Upper lobe of left lung (tissue), 6 donors: Measurements from ENCODE around the gene CMSS1. TPM values are rescaled to one million over a fixed set of nuclear protein-coding genes. Genes with fewer than 3 reads are reported as not detected.
"Not testable (repeated sequence)": the region's sequence is repeated elsewhere in the genome, so short reads cannot be mapped to it uniquely, and the experiment has no call there.

Experiments used
- ATAC-seq, 2 donors: fragments of 200-7000 bp; cut with Tn5 transposase; one replicate each; pipeline ENCODE4 v1.9.1; 2022; ENCODE audit warnings: mild to moderate bottlenecking in 2 of 2, moderate library complexity in 2 of 2; ENCODE audit not compliant: low FRiP score in 2 of 2
- DNase-seq, 2 donors: peaks; one replicate each; pipeline ENCODE4 v3.0.0-alpha.2; 2019 to 2020
- H3K27ac ChIP-seq, 4 donors: fragments of 200-600 bp; sonication (generic); one replicate each; pipeline ENCODE4 v1.5.1; 2016 to 2019
- H3K27me3 ChIP-seq, 4 donors: fragments of 200-600 bp; sonication (generic); one replicate each; pipeline ENCODE4 v1.5.1; 2017 to 2019
- H3K36me3 ChIP-seq, 4 donors: fragments of 200-600 bp; sonication (generic); one replicate each; pipeline ENCODE4 v1.5.1; 2016 to 2019
- H3K4me1 ChIP-seq, 4 donors: fragments of 200-600 bp; sonication (generic); one replicate each; pipeline ENCODE4 v1.5.1; 2018 to 2019
- H3K4me3 ChIP-seq, 4 donors: fragments of 200-600 bp; sonication (generic); one replicate each; pipeline ENCODE4 v1.5.1; 2017 to 2019; ENCODE audit warnings: mild to moderate bottlenecking in 2 of 4, moderate library complexity in 1 of 4
- H3K9me3 ChIP-seq, 4 donors: fragments of 200-600 bp; sonication (generic); one replicate each; pipeline ENCODE4 v1.5.1; 2018 to 2019
- CTCF ChIP-seq, 6 experiments: fragments of 450-650 bp in 4 of 6; fragments of 200-600 bp in 2 of 6; sonication (generic) in 2 of 6; IDR thresholded peaks; one replicate each; pipeline ENCODE4 v1.5.1; 2016 to 2019; ENCODE audit warnings: antibody characterized with exemption in 6 of 6
- EP300 ChIP-seq, 4 donors: sonication (generic); formaldehyde crosslinking; IDR thresholded peaks; one replicate each; pipeline ENCODE4 v1.5.1; 2017; ENCODE audit warnings: antibody characterized with exemption in 4 of 4, control low read depth in 2 of 4
- POLR2A ChIP-seq, 4 donors: fragments of 450-650 bp; IDR thresholded peaks; one replicate each; pipeline ENCODE4 v1.5.1; 2016 to 2017; ENCODE audit warnings: antibody characterized with exemption in 4 of 4, mild to moderate bottlenecking in 2 of 4
- POLR2AphosphoS5 ChIP-seq, 2 donors: sonication (generic); formaldehyde crosslinking; IDR thresholded peaks; one replicate each; pipeline ENCODE4 v1.5.1; 2017; ENCODE audit warnings: antibody characterized with exemption in 2 of 2
- WGBS, 2 donors: methylation state at CpG; one replicate each; pipeline ENCODE4 v1.1.5; 2017 to 2018; 5-methylcytosine and 5-hydroxymethylcytosine counted together
- total RNA-seq, 6 donors: library from RNA; depleted of rRNA in 4 of 6; stranded (reverse); fragments of >200 nt in 4 of 6; gene quantifications; one replicate each; pipeline versions ENCODE4 v1.1.0 to v1.2.1, GENCODE V29; 2016 to 2021
- donor health status: DM: no; HTN: no; CAD: no; lungs with moderate emphysema.
- donor health status: DM: no; HTN: yes; CAD: no; lungs with severe emphysema.

The CMSS1 gene
- total RNA-seq, 6 donors from 2014 or later: 4.0 to 21.1 (median 12.0) TPM

GRCh38 chr3:100225883-100226282, 408.2 kb downstream of the CMSS1 start:
- ATAC-seq (no peak), DNase-seq (no peak)
- no peak overlapping the region for H3K4me3 ChIP-seq
- H3K9me3 ChIP-seq: no peaks in the 10 kb centered on the region
- TF ChIP-seq EP300 (IDR thresholded peaks at IDR 0.05) (no peak), POLR2A (IDR thresholded peaks at IDR 0.05) (no peak), POLR2AphosphoS5 (IDR thresholded peaks at IDR 0.05) (no peak), CTCF (IDR thresholded peaks at IDR 0.05) (no peak)
- 92 to 96% methylated on average over 8 of the region's 8 CpGs for WGBS, 2 donors
- H3K4me1 ChIP-seq: no peaks in the 10 kb centered on the region
- H3K27me3 ChIP-seq: no peaks in the 10 kb centered on the region
- peak overlapping the region in 1 of 4 donors; percentile 27 for H3K27ac ChIP-seq
- no peaks in the 10 kb centered on the region for H3K36me3 ChIP-seq

GRCh38 chr3:100226712-100227429, 409.2 kb downstream of the CMSS1 start:
- peak overlapping the region in 2 of 4 donors; percentile 6 to 42 for H3K27ac ChIP-seq
- no peaks in the 10 kb centered on the region for H3K27me3 ChIP-seq
- no peak overlapping the region for H3K4me3 ChIP-seq
- H3K4me1 ChIP-seq: no peaks in the 10 kb centered on the region
- TF ChIP-seq POLR2A (IDR thresholded peaks at IDR 0.05): no peak
- no peak for TF ChIP-seq POLR2AphosphoS5 (IDR thresholded peaks at IDR 0.05)
- TF ChIP-seq EP300 (IDR thresholded peaks at IDR 0.05): no peak
- no peak for TF ChIP-seq CTCF (IDR thresholded peaks at IDR 0.05)
- H3K36me3 ChIP-seq: no peaks in the 10 kb centered on the region
- DNase-seq: no peak
- no peak for ATAC-seq
- no peaks in the 10 kb centered on the region for H3K9me3 ChIP-seq
- 68 to 74% methylated on average over 6 of the region's 6 CpGs for WGBS, 2 donors

GRCh38 chr3:100227511-100227921, 409.9 kb downstream of the CMSS1 start:
- H3K27ac ChIP-seq: peak overlapping the region in 2 of 4 donors; percentile 6 to 42
- ATAC-seq: no peak

DNA sequence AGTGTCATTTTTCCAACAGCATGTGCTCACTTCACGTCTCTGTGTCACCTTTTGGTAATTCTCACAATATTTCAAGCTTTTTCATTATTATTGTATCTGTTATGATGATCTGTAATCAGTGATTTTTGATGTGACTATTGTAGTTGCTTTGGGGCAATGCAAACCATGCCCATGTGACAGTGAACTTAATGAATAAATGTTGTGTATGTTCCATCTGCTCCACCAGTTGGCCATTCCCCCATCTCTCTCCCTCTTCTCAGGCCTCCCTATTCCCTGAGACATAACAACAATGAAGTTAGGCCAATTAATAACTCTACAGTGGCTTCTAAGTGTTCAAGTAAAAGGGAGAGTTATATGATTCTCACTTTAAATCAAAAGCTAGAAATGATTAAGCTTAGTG, 410.6 kb downstream of the CMSS1 start:
- H3K36me3 ChIP-seq: no peaks in the 10 kb centered on the region
- DNase-seq (no peak), ATAC-seq (no peak)
- no peak overlapping the region for H3K4me3 ChIP-seq
- H3K4me1 ChIP-seq: no peaks in the 10 kb centered on the region
- WGBS, 2 donors: 70 to 86% methylated on average over 1 of the region's 1 CpG
- H3K27me3 ChIP-seq: no peaks in the 10 kb centered on the region
- no peak for TF ChIP-seq EP300 (IDR thresholded peaks at IDR 0.05)
- no peak overlapping the region for H3K27ac ChIP-seq
- H3K9me3 ChIP-seq: no peaks in the 10 kb centered on the region

More at GRCh38 chr3:100227511-100227921, 409.9 kb downstream of the CMSS1 start:
- DNase-seq: no peak
- H3K4me3 ChIP-seq: no peak overlapping the region
- 89 to 94% methylated on average over 2 of the region's 2 CpGs for WGBS, 2 donors
- no peaks in the 10 kb centered on the region for H3K27me3 ChIP-seq
- no peaks in the 10 kb centered on the region for H3K9me3 ChIP-seq
- no peaks in the 10 kb centered on the region for H3K36me3 ChIP-seq
- TF ChIP-seq POLR2A (IDR thresholded peaks at IDR 0.05): no peak
- no peak for TF ChIP-seq CTCF (IDR thresholded peaks at IDR 0.05)
- TF ChIP-seq POLR2AphosphoS5 (IDR thresholded peaks at IDR 0.05): no peak
- TF ChIP-seq EP300 (IDR thresholded peaks at IDR 0.05): no peak
- no peaks in the 10 kb centered on the region for H3K4me1 ChIP-seq

- not testable (repeated sequence) for H3K4me1 ChIP-seq, H3K27me3 ChIP-seq, DNase-seq, H3K27ac ChIP-seq, H3K9me3 ChIP-seq, ATAC-seq, H3K4me3 ChIP-seq, H3K36me3 ChIP-seq
- WGBS, 2 donors: 81 to 82% methylated on average over 3 of the region's 3 CpGs
Observed at GRCh38 chr3:100229188-100229587, 411.5 kb downstream of the CMSS1 start.

DNA sequence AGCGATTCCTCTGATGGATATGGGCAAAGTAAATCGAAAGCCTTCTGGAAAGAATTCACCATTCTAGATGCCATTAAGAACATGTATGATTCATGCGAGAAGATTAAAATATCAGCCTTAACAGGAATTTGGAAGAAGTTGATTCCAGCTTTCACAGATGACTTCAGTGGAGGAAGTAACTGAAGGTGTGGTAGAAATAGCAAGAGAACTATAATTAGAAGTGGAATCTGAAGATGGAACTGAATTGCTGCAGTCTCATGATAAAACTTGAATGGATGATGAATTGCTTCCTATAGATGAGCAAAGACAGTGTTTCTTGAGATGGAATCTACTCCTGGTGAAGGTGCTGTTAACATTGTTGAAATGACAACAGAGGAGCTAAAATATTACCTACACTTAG, 413.0 kb downstream of the CMSS1 start:
- TF ChIP-seq CTCF (IDR thresholded peaks at IDR 0.05) (no peak), EP300 (IDR thresholded peaks at IDR 0.05) (no peak), POLR2A (IDR thresholded peaks at IDR 0.05) (no peak), POLR2AphosphoS5 (IDR thresholded peaks at IDR 0.05) (no peak)
- WGBS, 2 donors: 90 to 94% methylated on average over 3 of the region's 3 CpGs
- no peak overlapping the region for H3K4me3 ChIP-seq
- H3K27ac ChIP-seq: no peak overlapping the region
- ATAC-seq (no peak), DNase-seq (no peak)
- no peaks in the 10 kb centered on the region for H3K36me3 ChIP-seq
- no peaks in the 10 kb centered on the region for H3K27me3 ChIP-seq
- no peaks in the 10 kb centered on the region for H3K4me1 ChIP-seq
- no peaks in the 10 kb centered on the region for H3K9me3 ChIP-seq
